Trophoblast cell (in vitro differentiated cells and primary cell): ENCODE results near the gene DHRSX.

Source experiments
- DNase-seq, 2 donors: peaks; one replicate each; pipeline ENCODE4 v3.0.0-alpha.2; 2016
- H2AFZ ChIP-seq: 2 replicates; pipeline ENCODE4 v1.6.1; 2013; ENCODE audit warnings: low read length, moderate library complexity, mild to moderate bottlenecking; ENCODE audit not compliant: insufficient read depth, poor library complexity
- H2AK5ac ChIP-seq: 2 replicates; pipeline ENCODE4 v1.6.1; 2013; ENCODE audit warnings: mild to moderate bottlenecking, low read length
- H2BK120ac ChIP-seq: 2 replicates; pipeline ENCODE4 v1.6.1; 2013; ENCODE audit warnings: low read length, mild to moderate bottlenecking, moderate library complexity; ENCODE audit not compliant: insufficient read depth, poor library complexity
- H2BK12ac ChIP-seq: 2 replicates; pipeline ENCODE4 v1.6.1; 2013; ENCODE audit warnings: mild to moderate bottlenecking, low read length, moderate library complexity
- H2BK5ac ChIP-seq: 2 replicates; pipeline ENCODE4 v1.6.1; 2013; ENCODE audit warnings: low read length, low read depth, moderate library complexity, mild to moderate bottlenecking; ENCODE audit not compliant: poor library complexity
- H3K14ac ChIP-seq: 2 replicates; pipeline ENCODE4 v1.6.1; 2013; ENCODE audit warnings: mild to moderate bottlenecking, low read length
- H3K18ac ChIP-seq: 2 replicates; pipeline ENCODE4 v1.6.1; 2013; ENCODE audit warnings: mild to moderate bottlenecking, low read length
- H3K23ac ChIP-seq: 2 replicates; pipeline ENCODE4 v1.6.1; 2013; ENCODE audit warnings: low read length
- H3K27ac ChIP-seq: 2 replicates; pipeline ENCODE4 v1.5.1; 2013; ENCODE audit warnings: low read depth, mild to moderate bottlenecking, inconsistent platforms, low read length, moderate library complexity
- H3K27me3 ChIP-seq: 2 replicates; pipeline ENCODE4 v1.6.1; 2013; ENCODE audit warnings: inconsistent platforms, mild to moderate bottlenecking, low read length, moderate library complexity; ENCODE audit not compliant: insufficient read depth
- H3K36me3 ChIP-seq, 2 experiments: 1 replicate in 1 of 2; 2 replicates in 1 of 2; pipeline ENCODE4 v1.6.1; 2013; ENCODE audit warnings: low read length in 2 of 2, mild to moderate bottlenecking in 2 of 2, moderate library complexity in 1 of 2; ENCODE audit not compliant: insufficient read depth in 2 of 2, control insufficient read depth in 1 of 2
- H3K4ac ChIP-seq: 2 replicates; pipeline ENCODE4 v1.6.1; 2013; ENCODE audit warnings: low read depth, mild to moderate bottlenecking, low read length, moderate library complexity
- H3K4me1 ChIP-seq, 2 experiments: 1 replicate in 1 of 2; 2 replicates in 1 of 2; pipeline ENCODE4 v1.6.1; 2013; ENCODE audit warnings: low read length in 2 of 2, mild to moderate bottlenecking in 2 of 2, moderate library complexity in 1 of 2; ENCODE audit not compliant: insufficient read depth in 2 of 2, control insufficient read depth in 1 of 2
- H3K4me2 ChIP-seq: 2 replicates; pipeline ENCODE4 v1.6.1; 2013; ENCODE audit warnings: inconsistent platforms, mild to moderate bottlenecking, low read length, moderate library complexity
- H3K4me3 ChIP-seq: 2 replicates; pipeline ENCODE4 v1.5.1; 2013; ENCODE audit warnings: mild to moderate bottlenecking, low read depth, low read length, inconsistent platforms
- H3K79me1 ChIP-seq: one replicate; pipeline ENCODE4 v1.6.1; 2013; ENCODE audit warnings: low read length
- H3K79me2 ChIP-seq: 2 replicates; pipeline ENCODE4 v1.6.1; 2013; ENCODE audit warnings: low read length, mild to moderate bottlenecking; ENCODE audit not compliant: control insufficient read depth, insufficient read depth, poor library complexity
- H3K9ac ChIP-seq: 2 replicates; pipeline ENCODE4 v1.6.1; 2013; ENCODE audit warnings: mild to moderate bottlenecking, low read length
- H3K9me3 ChIP-seq: 2 replicates; pipeline ENCODE4 v1.6.1; 2013; ENCODE audit warnings: low read depth, mild to moderate bottlenecking, control low read depth, inconsistent platforms, low read length; ENCODE audit not compliant: insufficient read depth
- H4K12ac ChIP-seq: 2 replicates; pipeline ENCODE4 v1.6.1; 2013; ENCODE audit warnings: low read depth, mild to moderate bottlenecking, low read length, moderate library complexity
- H4K8ac ChIP-seq: 2 replicates; pipeline ENCODE4 v1.6.1; 2013; ENCODE audit warnings: low read depth, mild to moderate bottlenecking, low read length, moderate library complexity
- H4K91ac ChIP-seq: one replicate; pipeline ENCODE4 v1.6.1; 2013; ENCODE audit warnings: low read depth, mild to moderate bottlenecking, low read length, moderate library complexity
- WGBS: extraction: QIAGEN DNeasy Blood & Tissue Kit; methylation state at CpG from one replicate; pipeline ENCODE4 v1.1.7; 2013; ENCODE audit warnings: missing lambda C conversion rate; ENCODE audit not compliant: insufficient read length, insufficient coverage; ENCODE audit errors: extremely low coverage; 5-methylcytosine and 5-hydroxymethylcytosine counted together

Gene DHRSX

GRCh38 chrX:2262668-2263055 is 238.1 kb downstream of the DHRSX start:
- no peak overlapping the region for H3K23ac ChIP-seq
- H3K27ac ChIP-seq: no peak overlapping the region
- no peaks in the 10 kb centered on the region for H3K79me2 ChIP-seq
- H2BK12ac ChIP-seq: no peak overlapping the region
- H3K9me3 ChIP-seq: peaks cover 1% of the 10 kb centered on the region
- no peak overlapping the region for H3K4me3 ChIP-seq
- no peak overlapping the region for H2BK5ac ChIP-seq
- no CpG with 5 or more reads among the region's 13 CpGs for WGBS
- H3K9ac ChIP-seq: no peak overlapping the region
- no peaks in the 10 kb centered on the region for H3K4me1 ChIP-seq
- no peak overlapping the region for H3K14ac ChIP-seq
- no peak overlapping the region for H3K4ac ChIP-seq
- H3K18ac ChIP-seq: no peak overlapping the region
- no peak overlapping the region for H3K4me2 ChIP-seq
- H3K27me3 ChIP-seq: no peaks in the 10 kb centered on the region
- H4K91ac ChIP-seq: no peak overlapping the region
- H3K36me3 ChIP-seq: peaks cover 0 to 4% of the 10 kb centered on the region in 2 experiments
- H2AFZ ChIP-seq: no peak overlapping the region
- no peak overlapping the region for H4K12ac ChIP-seq
- H2AK5ac ChIP-seq: no peak overlapping the region
- no peak overlapping the region for H4K8ac ChIP-seq
- no peak for DNase-seq
- H3K79me1 ChIP-seq: no peaks in the 10 kb centered on the region
- H2BK120ac ChIP-seq: no peak overlapping the region

GRCh38 chrX:2261831-2262667 is 238.7 kb downstream of the DHRSX start:
- Histone ChIP-seq H3K9ac (no peak overlapping the region), H3K4me3 (no peak overlapping the region), H2BK12ac (no peak overlapping the region), H3K27me3 (no peaks in the 10 kb centered on the region), H4K91ac (no peak overlapping the region), H4K12ac (no peak overlapping the region), H3K4me2 (no peak overlapping the region), H3K4ac (no peak overlapping the region), H2AK5ac (no peak overlapping the region), H3K9me3 (peaks cover 1% of the 10 kb centered on the region), H3K79me1 (no peaks in the 10 kb centered on the region), H4K8ac (no peak overlapping the region), H3K23ac (no peak overlapping the region), H3K79me2 (no peaks in the 10 kb centered on the region), H2AFZ (no peak overlapping the region), H3K27ac (no peak overlapping the region), H2BK120ac (no peak overlapping the region), H3K36me3 (peaks cover 0 to 4% of the 10 kb centered on the region in 2 experiments), H2BK5ac (no peak overlapping the region), H3K18ac (no peak overlapping the region), H3K4me1 (no peaks in the 10 kb centered on the region), H3K14ac (no peak overlapping the region)
- no CpG with 5 or more reads among the region's 20 CpGs for WGBS
- DNase-seq: no peak

GRCh38 chrX:2252331-2253065 is 248.3 kb downstream of the DHRSX start:
- no peaks in the 10 kb centered on the region for H3K4me1 ChIP-seq
- no peak overlapping the region for H3K27ac ChIP-seq
- WGBS: no CpG with 5 or more reads among the region's 12 CpGs
- no peak overlapping the region for H3K18ac ChIP-seq
- no peaks in the 10 kb centered on the region for H3K36me3 ChIP-seq
- H4K12ac ChIP-seq: no peak overlapping the region
- no peak overlapping the region for H3K4me2 ChIP-seq
- H3K4me3 ChIP-seq: no peak overlapping the region
- no peak overlapping the region for H2AFZ ChIP-seq
- no peak overlapping the region for H3K23ac ChIP-seq
- no peaks in the 10 kb centered on the region for H3K27me3 ChIP-seq
- H3K9ac ChIP-seq: no peak overlapping the region
- no peak overlapping the region for H2BK120ac ChIP-seq
- no peak overlapping the region for H4K91ac ChIP-seq
- H3K14ac ChIP-seq: no peak overlapping the region
- H2BK12ac ChIP-seq: no peak overlapping the region
- DNase-seq: no peak
- H3K79me2 ChIP-seq: no peaks in the 10 kb centered on the region
- H3K79me1 ChIP-seq: no peaks in the 10 kb centered on the region
- no peak overlapping the region for H2AK5ac ChIP-seq
- peaks cover 5% of the 10 kb centered on the region for H3K9me3 ChIP-seq
- H4K8ac ChIP-seq: no peak overlapping the region
- no peak overlapping the region for H3K4ac ChIP-seq
- no peak overlapping the region for H2BK5ac ChIP-seq

- no peaks in the 10 kb centered on the region for H3K4me1 ChIP-seq
These were observed 249.6 kb downstream of the DHRSX start for GRCh38 chrX:2251211-2251610.

More at GRCh38 chrX:2251211-2251610, 249.6 kb downstream of the DHRSX start:
- Histone ChIP-seq H3K79me1 (no peaks in the 10 kb centered on the region), H2AFZ (no peak overlapping the region), H3K79me2 (no peaks in the 10 kb centered on the region), H2BK120ac (no peak overlapping the region), H3K27me3 (no peaks in the 10 kb centered on the region), H2AK5ac (no peak overlapping the region), H2BK12ac (no peak overlapping the region), H2BK5ac (no peak overlapping the region), H3K23ac (no peak overlapping the region), H4K91ac (no peak overlapping the region), H3K27ac (no peak overlapping the region), H3K9ac (no peak overlapping the region), H3K4ac (no peak overlapping the region), H3K36me3 (no peaks in the 10 kb centered on the region), H3K9me3 (peaks cover 5% of the 10 kb centered on the region), H3K18ac (no peak overlapping the region), H4K12ac (no peak overlapping the region), H4K8ac (no peak overlapping the region), H3K14ac (no peak overlapping the region), H3K4me2 (no peak overlapping the region), H3K4me3 (no peak overlapping the region)
- no CpG with 5 or more reads among the region's 5 CpGs for WGBS
- DNase-seq: no peak
